ENCODE measurements around the gene MR1. TPM values are rescaled to one million over a fixed set of nuclear protein-coding genes. Genes with fewer than 3 reads are reported as not detected.

Gene MR1
- total RNA-seq, 1 experiment from 2014 or later, result 6.6 TPM

DNA sequence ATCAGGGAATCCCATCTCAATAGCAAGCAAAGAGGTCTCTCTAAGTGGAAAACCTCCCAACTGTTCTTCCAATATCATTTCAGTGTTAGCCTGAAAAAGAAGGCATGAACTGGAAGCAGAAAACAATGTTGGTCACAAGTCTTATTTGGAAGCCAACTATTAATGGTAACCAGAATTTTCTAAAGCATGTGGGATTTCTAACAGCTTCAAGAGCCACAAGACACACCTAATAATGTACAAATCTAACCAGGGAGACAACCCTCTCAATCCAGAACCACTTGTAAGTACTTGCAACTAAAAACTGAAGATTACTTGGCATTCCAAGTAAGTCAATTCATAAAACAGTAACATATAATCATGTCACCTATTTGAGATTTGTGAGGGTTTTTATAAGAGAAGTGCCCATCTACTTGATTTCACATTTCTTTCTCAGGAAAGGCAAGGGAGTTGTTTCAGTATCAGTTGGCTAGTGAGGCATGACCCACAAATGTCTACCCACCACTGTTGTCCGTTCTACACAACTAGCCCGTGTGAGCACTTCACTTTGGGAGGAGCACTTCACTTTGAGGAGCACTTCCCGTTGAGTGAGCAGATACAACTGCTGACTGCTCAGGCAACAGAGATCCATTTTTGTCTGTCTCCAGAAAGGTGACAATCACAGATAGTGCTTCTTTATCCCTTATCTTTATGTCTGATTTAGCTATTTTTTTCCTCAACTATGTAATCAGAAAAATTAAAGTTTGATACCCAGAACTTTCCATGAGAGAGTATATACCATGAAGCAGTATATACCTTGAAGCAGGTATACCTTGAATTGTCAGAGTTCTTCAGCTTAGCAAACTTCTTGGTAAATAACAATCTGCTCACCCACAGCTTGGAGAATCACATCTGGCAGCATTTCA is 22.2 kb upstream of the MR1 start:
- Histone ChIP-seq H3K9me3 (ENCODE audit: control insufficient read depth in 1 of 2, insufficient read depth in 1 of 2, low read depth in 1 of 2, low read length in 2 of 2) (no peaks in the 10 kb centered on the region), H3K79me2 (ENCODE audit: insufficient read depth, low read length) (peaks cover 90% of the 10 kb centered on the region), H3K4me2 (ENCODE audit: low read length) (no peak overlapping the region), H3K9ac (ENCODE audit: low read length) (no peak overlapping the region), H3K4me1 (ENCODE audit: control insufficient read depth in 1 of 2, insufficient read depth in 2 of 2, low read length in 2 of 2) (no peaks in the 10 kb centered on the region), H4K20me1 (ENCODE audit: insufficient read depth) (no peaks in the 10 kb centered on the region), H3K4me3 (replicated peaks in 1 of 2; ENCODE audit: low read depth in 1 of 2, low read length in 2 of 2) (no peak overlapping the region), H3K27ac (ENCODE audit: low read depth, low read length) (no peak overlapping the region), H3K9me2 (ENCODE audit: insufficient read depth) (no peaks in the 10 kb centered on the region), H3K36me3 (ENCODE audit: control insufficient read depth in 1 of 2, insufficient read depth in 2 of 2, low read length in 2 of 2) (no peaks in the 10 kb centered on the region), H2AFZ (ENCODE audit: low read depth, low read length, poor library complexity, severe bottlenecking) (no peak overlapping the region), H3K27me3 (ENCODE audit: insufficient read depth, low read length) (no peaks in the 10 kb centered on the region)
- POLR2A ChIA-PET, result no interaction called here
- RAD21 ChIA-PET (ENCODE audit: low non-redundant PET in 1 of 2, low total read pairs in 2 of 2, uncharacterized antibody in 2 of 2, unreplicated experiment in 2 of 2), result no interaction called here
- intact Hi-C loops (cut with micrococcal nuclease), result no loop called here
- TF ChIP-seq CBX3 (IDR thresholded peaks at IDR 0.05; ENCODE audit: low read depth) (no peak), EGR1 (IDR thresholded peaks at IDR 0.05; ENCODE audit: low read depth) (no peak), EZH2 (IDR thresholded peaks at IDR 0.05) (no peak), RAD21 (IDR thresholded peaks at IDR 0.05; ENCODE audit: low read depth) (no peak), YY1 (IDR thresholded peaks at IDR 0.05; ENCODE audit: extremely low read depth, insufficient replicate concordance, low read depth, low read length) (no peak), FOSL1 (IDR thresholded peaks at IDR 0.05; ENCODE audit: low read depth) (no peak), POLR2AphosphoS5 (IDR thresholded peaks at IDR 0.05; ENCODE audit: low read depth, low read length) (no peak), SIN3A (IDR thresholded peaks at IDR 0.05; ENCODE audit: low read depth) (no peak), ZFX (IDR thresholded peaks at IDR 0.05) (no peak), EZH2phosphoT487 (IDR thresholded peaks at IDR 0.05; ENCODE audit: borderline replicate concordance) (no peak), JUND (IDR thresholded peaks at IDR 0.05) (no peak), ELF1 (IDR thresholded peaks at IDR 0.05; ENCODE audit: borderline replicate concordance, low read depth) (no peak), CEBPB (IDR thresholded peaks at IDR 0.05; ENCODE audit: low read depth) (no peak), ZNF274 (IDR thresholded peaks at IDR 0.05; ENCODE audit: low read depth, low read length) (no peak)
- TF ChIP-seq, protein P1, sequence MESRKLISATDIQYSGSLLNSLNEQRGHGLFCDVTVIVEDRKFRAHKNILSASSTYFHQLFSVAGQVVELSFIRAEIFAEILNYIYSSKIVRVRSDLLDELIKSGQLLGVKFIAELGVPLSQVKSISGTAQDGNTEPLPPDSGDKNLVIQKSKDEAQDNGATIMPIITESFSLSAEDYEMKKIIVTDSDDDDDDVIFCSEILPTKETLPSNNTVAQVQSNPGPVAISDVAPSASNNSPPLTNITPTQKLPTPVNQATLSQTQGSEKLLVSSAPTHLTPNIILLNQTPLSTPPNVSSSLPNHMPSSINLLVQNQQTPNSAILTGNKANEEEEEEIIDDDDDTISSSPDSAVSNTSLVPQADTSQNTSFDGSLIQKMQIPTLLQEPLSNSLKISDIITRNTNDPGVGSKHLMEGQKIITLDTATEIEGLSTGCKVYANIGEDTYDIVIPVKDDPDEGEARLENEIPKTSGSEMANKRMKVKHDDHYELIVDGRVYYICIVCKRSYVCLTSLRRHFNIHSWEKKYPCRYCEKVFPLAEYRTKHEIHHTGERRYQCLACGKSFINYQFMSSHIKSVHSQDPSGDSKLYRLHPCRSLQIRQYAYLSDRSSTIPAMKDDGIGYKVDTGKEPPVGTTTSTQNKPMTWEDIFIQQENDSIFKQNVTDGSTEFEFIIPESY (IDR thresholded peaks at IDR 0.05; ENCODE audit: extremely low read depth, insufficient replicate concordance, low read length), result no peak
- TF ChIP-seq, protein P2, sequence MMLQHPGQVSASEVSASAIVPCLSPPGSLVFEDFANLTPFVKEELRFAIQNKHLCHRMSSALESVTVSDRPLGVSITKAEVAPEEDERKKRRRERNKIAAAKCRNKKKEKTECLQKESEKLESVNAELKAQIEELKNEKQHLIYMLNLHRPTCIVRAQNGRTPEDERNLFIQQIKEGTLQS (IDR thresholded peaks at IDR 0.05), result no peak
- TF ChIP-seq, protein P3, sequence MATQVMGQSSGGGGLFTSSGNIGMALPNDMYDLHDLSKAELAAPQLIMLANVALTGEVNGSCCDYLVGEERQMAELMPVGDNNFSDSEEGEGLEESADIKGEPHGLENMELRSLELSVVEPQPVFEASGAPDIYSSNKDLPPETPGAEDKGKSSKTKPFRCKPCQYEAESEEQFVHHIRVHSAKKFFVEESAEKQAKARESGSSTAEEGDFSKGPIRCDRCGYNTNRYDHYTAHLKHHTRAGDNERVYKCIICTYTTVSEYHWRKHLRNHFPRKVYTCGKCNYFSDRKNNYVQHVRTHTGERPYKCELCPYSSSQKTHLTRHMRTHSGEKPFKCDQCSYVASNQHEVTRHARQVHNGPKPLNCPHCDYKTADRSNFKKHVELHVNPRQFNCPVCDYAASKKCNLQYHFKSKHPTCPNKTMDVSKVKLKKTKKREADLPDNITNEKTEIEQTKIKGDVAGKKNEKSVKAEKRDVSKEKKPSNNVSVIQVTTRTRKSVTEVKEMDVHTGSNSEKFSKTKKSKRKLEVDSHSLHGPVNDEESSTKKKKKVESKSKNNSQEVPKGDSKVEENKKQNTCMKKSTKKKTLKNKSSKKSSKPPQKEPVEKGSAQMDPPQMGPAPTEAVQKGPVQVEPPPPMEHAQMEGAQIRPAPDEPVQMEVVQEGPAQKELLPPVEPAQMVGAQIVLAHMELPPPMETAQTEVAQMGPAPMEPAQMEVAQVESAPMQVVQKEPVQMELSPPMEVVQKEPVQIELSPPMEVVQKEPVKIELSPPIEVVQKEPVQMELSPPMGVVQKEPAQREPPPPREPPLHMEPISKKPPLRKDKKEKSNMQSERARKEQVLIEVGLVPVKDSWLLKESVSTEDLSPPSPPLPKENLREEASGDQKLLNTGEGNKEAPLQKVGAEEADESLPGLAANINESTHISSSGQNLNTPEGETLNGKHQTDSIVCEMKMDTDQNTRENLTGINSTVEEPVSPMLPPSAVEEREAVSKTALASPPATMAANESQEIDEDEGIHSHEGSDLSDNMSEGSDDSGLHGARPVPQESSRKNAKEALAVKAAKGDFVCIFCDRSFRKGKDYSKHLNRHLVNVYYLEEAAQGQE (IDR thresholded peaks at IDR 0.05; ENCODE audit: low read depth), result no peak
- TF ChIP-seq, protein P4, sequence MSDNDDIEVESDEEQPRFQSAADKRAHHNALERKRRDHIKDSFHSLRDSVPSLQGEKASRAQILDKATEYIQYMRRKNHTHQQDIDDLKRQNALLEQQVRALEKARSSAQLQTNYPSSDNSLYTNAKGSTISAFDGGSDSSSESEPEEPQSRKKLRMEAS (IDR thresholded peaks at IDR 0.05), result no peak
- CTCF ChIA-PET, result no interaction called here
- no peak for DNase-seq (ENCODE audit: low read depth, low spot score)
- BruUV-seq (replicated peaks), result no TSS peak
- no peak for ATAC-seq

Data from HCT116 (cell line).